ENCODE data around the gene CFAP298.

- TF ChIP-seq CTCF (IDR thresholded peaks at IDR 0.05; ENCODE audit: insufficient read depth, low read length) (no peak), POLR2AphosphoS5 (IDR thresholded peaks at IDR 0.05; ENCODE audit: low read depth) (no peak)
Measured at GRCh38 chr21:32562426-32562825, 49.8 kb downstream of the CFAP298 start.

Measured in HL-60 (cell line).